HL-60 (cell line): Measurements from ENCODE around the gene F2RL3.

Experiments used
- DNase-seq, 2 experiments: peaks; one replicate each; pipeline ENCODE4 v3.0.0-alpha.2; 2010 to 2020; ENCODE audit warnings: low read depth in 1 of 2, low spot score in 1 of 2
- H3K27ac ChIP-seq: fragments of 250-450 bp; sonication (Bioruptor Pico); replicated peaks from 2 replicates; pipeline ENCODE4 v1.5.1; 2020; ENCODE audit warnings: mild to moderate bottlenecking, moderate library complexity
- H3K27me3 ChIP-seq: fragments of 250-450 bp; sonication (Bioruptor Pico); 2 replicates; pipeline ENCODE4 v1.5.1; 2021; ENCODE audit warnings: mild to moderate bottlenecking, moderate library complexity; ENCODE audit not compliant: insufficient read depth, poor library complexity, severe bottlenecking
- H3K4me3 ChIP-seq: replicated peaks from 2 replicates; pipeline ENCODE4 v1.5.1; 2011; ENCODE audit warnings: mild to moderate bottlenecking, control low read depth, low read length; ENCODE audit not compliant: insufficient read depth
- CTCF ChIP-seq: IDR thresholded peaks from one replicate; pipeline ENCODE4 v1.5.1; 2011; ENCODE audit warnings: low read length, control low read depth, inconsistent platforms; ENCODE audit not compliant: insufficient read depth
- GABPA ChIP-seq: IDR thresholded peaks from 2 replicates; pipeline ENCODE4 v1.6.1; 2012; ENCODE audit warnings: low read depth
- POLR2AphosphoS5 ChIP-seq: IDR thresholded peaks from 2 replicates; pipeline ENCODE4 v1.6.1; 2012; ENCODE audit warnings: low read depth
- REST ChIP-seq: IDR thresholded peaks from 2 replicates; pipeline ENCODE4 v1.6.1; 2012; ENCODE audit warnings: low read depth; ENCODE audit not compliant: insufficient replicate concordance
- SPI1 ChIP-seq: IDR thresholded peaks from 2 replicates; pipeline ENCODE4 v1.6.1; 2012; ENCODE audit warnings: low read depth, mild to moderate bottlenecking, borderline replicate concordance

Gene F2RL3

GRCh38 chr19:16862826-16863415 lies 25.9 kb upstream of the F2RL3 start:
- DNase-seq = peak; percentile 4 to 64
- TF ChIP-seq SPI1 = peak; percentile 37; the same call in 1 of the 2 replicates
- no peak for TF ChIP-seq REST
- TF ChIP-seq GABPA = no peak
- H3K27ac ChIP-seq = no peak overlapping the region
- H3K4me3 ChIP-seq = no peak overlapping the region
- H3K27me3 ChIP-seq = no peaks in the 10 kb centered on the region

GRCh38 chr19:16867211-16867610 lies 21.6 kb upstream of the F2RL3 start:
- no peak for TF ChIP-seq GABPA
- TF ChIP-seq POLR2AphosphoS5 = no peak
- TF ChIP-seq SPI1 = no peak
- H3K27ac ChIP-seq = no peak overlapping the region
- no peak overlapping the region for H3K4me3 ChIP-seq
- no peaks in the 10 kb centered on the region for H3K27me3 ChIP-seq
- DNase-seq = no peak

GRCh38 chr19:16868423-16869130 lies 20.2 kb upstream of the F2RL3 start:
- no peak for DNase-seq
- no peak overlapping the region for H3K4me3 ChIP-seq
- H3K27ac ChIP-seq = no peak overlapping the region
- TF ChIP-seq POLR2AphosphoS5 = no peak
- TF ChIP-seq REST = no peak
- no peak for TF ChIP-seq SPI1
- no peak for TF ChIP-seq GABPA
- TF ChIP-seq CTCF = no peak
- no peaks in the 10 kb centered on the region for H3K27me3 ChIP-seq

GRCh38 chr19:16869331-16869972 lies 19.3 kb upstream of the F2RL3 start:
- TF ChIP-seq POLR2AphosphoS5 (no peak), REST (no peak), SPI1 (no peak), CTCF (no peak), GABPA (no peak)
- no peak for DNase-seq
- Histone ChIP-seq H3K27ac (no peak overlapping the region), H3K27me3 (no peaks in the 10 kb centered on the region), H3K4me3 (no peak overlapping the region)
